Measurements from ENCODE around the gene REX1BD. TPM values are rescaled to one million over a fixed set of nuclear protein-coding genes. Genes with fewer than 3 reads are reported as not detected.

Gene REX1BD
- total and polyA plus RNA-seq, 2 of the 8 experiments (the other 6 are each of a cell fraction or from before 2014, with no cell fraction given), result 56.8 to 62.7 TPM

GRCh38 chr19:18633321-18633720, 44.7 kb downstream of the REX1BD start (continued):
- no peak for TF ChIP-seq POLR2AphosphoS5 (IDR thresholded peaks at IDR 0.05; ENCODE audit: low read depth, low read length)
- no peak for TF ChIP-seq TBP (IDR thresholded peaks at IDR 0.05; ENCODE audit: low read depth, low read length)
- no peak for TF ChIP-seq RBBP5 (IDR thresholded peaks at IDR 0.05; ENCODE audit: borderline replicate concordance, low read depth, low read length)
- no peak for TF ChIP-seq CEBPB (IDR thresholded peaks at IDR 0.05; ENCODE audit: low read depth, low read length)
- no peak for TF ChIP-seq NRF1 (IDR thresholded peaks at IDR 0.05; ENCODE audit: low read depth, low read length)
- TF ChIP-seq BACH1 (IDR thresholded peaks at IDR 0.05; ENCODE audit: low read length), result no peak
